Measurements from ENCODE around the gene TLR1.
"Not testable (repeated sequence)": the region's sequence is repeated elsewhere in the genome, so short reads cannot be mapped to it uniquely, and the experiment has no call there.

TLR1 gene

GRCh38 chr4:38779790-38780189 is 24.8 kb downstream of the TLR1 start:
- no peak for ATAC-seq
- TF ChIP-seq ZFP30 (CRISPR knock-in tag; IDR thresholded peaks at IDR 0.05) (no peak), ZNF70 (CRISPR knock-in tag; IDR thresholded peaks at IDR 0.05) (no peak), TCF4 (CRISPR knock-in tag; IDR thresholded peaks at IDR 0.05; ENCODE audit: borderline replicate concordance) (no peak), CSRNP3 (CRISPR knock-in tag; IDR thresholded peaks at IDR 0.05) (no peak), ARNTL (CRISPR knock-in tag; IDR thresholded peaks at IDR 0.05; ENCODE audit: borderline replicate concordance, low read depth) (no peak), GLIS3 (CRISPR knock-in tag; IDR thresholded peaks at IDR 0.05) (no peak), OSR1 (CRISPR knock-in tag; IDR thresholded peaks at IDR 0.05) (no peak), ZFP3 (CRISPR knock-in tag; IDR thresholded peaks at IDR 0.05) (no peak), CREB5 (CRISPR knock-in tag; IDR thresholded peaks at IDR 0.05; ENCODE audit: low read depth) (no peak), ISL1 (CRISPR knock-in tag; IDR thresholded peaks at IDR 0.05) (no peak), SNAI2 (CRISPR knock-in tag; IDR thresholded peaks at IDR 0.05) (no peak), PPARA (CRISPR knock-in tag; IDR thresholded peaks at IDR 0.05; ENCODE audit: borderline replicate concordance) (no peak), PATZ1 (CRISPR knock-in tag; IDR thresholded peaks at IDR 0.05; ENCODE audit: borderline replicate concordance) (no peak), BACH2 (CRISPR knock-in tag; IDR thresholded peaks at IDR 0.05; ENCODE audit: borderline replicate concordance) (no peak), ZNF565 (CRISPR knock-in tag; conservative IDR thresholded peaks at IDR 0.05; ENCODE audit: low read depth) (no peak), TSHZ2 (CRISPR knock-in tag; IDR thresholded peaks at IDR 0.05) (no peak), ESRRG (CRISPR knock-in tag; IDR thresholded peaks at IDR 0.05) (no peak)

- ATAC-seq = not testable (repeated sequence)
These were observed 26.7 kb downstream of the TLR1 start for GRCh38 chr4:38777925-38778324.

- no peak for ATAC-seq
- TF ChIP-seq POU6F1 (CRISPR knock-in tag; IDR thresholded peaks at IDR 0.05; ENCODE audit: borderline replicate concordance, low read depth) (no peak), GLIS3 (CRISPR knock-in tag; IDR thresholded peaks at IDR 0.05) (no peak), RARB (CRISPR knock-in tag; IDR thresholded peaks at IDR 0.05) (no peak), PATZ1 (CRISPR knock-in tag; IDR thresholded peaks at IDR 0.05; ENCODE audit: borderline replicate concordance) (no peak), CREB5 (CRISPR knock-in tag; IDR thresholded peaks at IDR 0.05; ENCODE audit: low read depth) (no peak), ZFP3 (CRISPR knock-in tag; IDR thresholded peaks at IDR 0.05) (no peak)
These were observed 29.3 kb downstream of the TLR1 start for GRCh38 chr4:38775326-38775725.

All from SK-N-SH treated with all-trans-retinoic acid at 6 μM for 48 hours (cell line).